Activated CD8-positive, alpha-beta memory T cell treated with anti-CD3 and anti-CD28 coated beads for 48 hours (primary cell): ENCODE results near the gene CAMK2N2.

ENCODE experiments used
- DNase-seq, 3 experiments: peaks; one replicate each; pipeline ENCODE4 v3.0.0-alpha.2; 2020; ENCODE audit warnings: low read depth in 2 of 3, low spot score in 2 of 3

CAMK2N2 gene

DNA sequence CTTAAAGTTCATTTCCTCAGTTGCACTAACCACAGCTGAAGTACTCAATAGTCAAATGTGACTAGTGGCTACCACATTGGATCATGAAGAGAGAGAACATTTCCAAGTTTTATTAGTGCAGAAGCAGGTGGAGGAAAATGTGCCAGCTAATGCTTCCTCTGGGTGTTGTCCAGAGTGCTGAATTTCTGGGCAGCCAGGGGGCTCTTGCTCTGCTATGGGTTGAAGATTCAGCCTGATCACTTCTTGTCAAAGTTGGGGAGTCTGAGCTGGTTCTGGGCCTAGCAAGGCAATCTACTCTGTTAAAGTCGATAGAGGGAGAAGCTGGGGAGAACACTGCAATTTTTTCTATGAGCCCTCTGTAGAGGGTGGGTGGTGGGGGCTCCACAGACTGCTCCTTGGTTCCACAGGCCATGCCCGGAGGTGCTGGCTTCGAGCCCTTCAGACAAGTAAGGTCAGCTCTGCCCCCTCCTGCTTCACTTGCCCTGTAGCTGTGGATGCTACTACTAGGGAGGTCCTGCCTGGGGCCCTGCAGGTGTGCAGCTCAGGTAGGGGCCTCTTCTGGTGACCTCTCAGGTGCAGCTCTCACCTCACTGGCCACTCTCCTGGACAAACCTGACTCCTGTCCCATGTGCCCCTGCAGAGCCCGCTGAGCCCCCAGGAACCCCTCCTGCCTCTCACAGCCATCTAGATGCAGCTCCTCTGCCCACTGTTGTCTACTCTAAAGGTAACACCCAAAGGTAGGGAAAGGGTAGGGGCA lies 20.8 kb downstream of the CAMK2N2 start:
- no peak for DNase-seq

DNA sequence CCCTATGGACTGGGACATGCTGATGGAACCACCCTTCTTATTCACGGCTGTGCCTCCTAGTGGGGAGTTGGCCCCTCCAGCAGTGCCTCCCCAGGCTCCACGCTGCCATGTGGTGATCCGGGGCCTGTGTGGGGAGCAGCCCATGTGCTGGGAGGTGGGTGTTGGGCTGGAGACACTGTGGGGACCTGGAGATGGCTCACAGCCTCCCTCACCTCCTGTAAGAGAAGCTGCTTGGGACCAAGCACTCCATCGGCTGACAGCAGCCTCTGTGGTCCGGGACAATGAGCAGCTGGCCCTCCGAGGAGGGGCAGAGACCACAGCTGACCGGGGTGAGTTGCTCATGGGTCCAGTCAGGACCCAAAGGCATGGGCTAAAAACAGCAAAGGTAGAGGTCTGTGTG lies 21.6 kb downstream of the CAMK2N2 start:
- no peak for DNase-seq

DNA sequence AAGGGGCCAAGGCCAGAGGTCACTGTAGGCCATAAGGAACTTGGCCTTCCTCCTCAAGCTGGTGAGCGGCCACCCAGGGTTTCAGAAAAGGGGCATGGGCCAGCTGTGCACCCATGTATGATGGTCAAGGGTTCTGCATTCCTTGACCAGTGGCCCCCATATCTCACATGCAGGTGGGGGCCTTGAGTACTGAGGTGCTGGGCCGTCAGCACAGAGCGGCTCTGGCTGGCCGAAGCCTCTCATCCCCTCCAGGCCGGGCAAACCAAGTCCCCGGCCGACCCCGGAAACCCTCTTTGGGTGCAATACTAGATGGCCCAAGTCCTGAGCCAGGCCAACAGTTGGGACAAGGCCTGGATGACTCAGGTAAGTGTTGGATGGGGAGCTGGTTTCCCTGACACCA lies 22.1 kb downstream of the CAMK2N2 start:
- no peak for DNase-seq

DNA sequence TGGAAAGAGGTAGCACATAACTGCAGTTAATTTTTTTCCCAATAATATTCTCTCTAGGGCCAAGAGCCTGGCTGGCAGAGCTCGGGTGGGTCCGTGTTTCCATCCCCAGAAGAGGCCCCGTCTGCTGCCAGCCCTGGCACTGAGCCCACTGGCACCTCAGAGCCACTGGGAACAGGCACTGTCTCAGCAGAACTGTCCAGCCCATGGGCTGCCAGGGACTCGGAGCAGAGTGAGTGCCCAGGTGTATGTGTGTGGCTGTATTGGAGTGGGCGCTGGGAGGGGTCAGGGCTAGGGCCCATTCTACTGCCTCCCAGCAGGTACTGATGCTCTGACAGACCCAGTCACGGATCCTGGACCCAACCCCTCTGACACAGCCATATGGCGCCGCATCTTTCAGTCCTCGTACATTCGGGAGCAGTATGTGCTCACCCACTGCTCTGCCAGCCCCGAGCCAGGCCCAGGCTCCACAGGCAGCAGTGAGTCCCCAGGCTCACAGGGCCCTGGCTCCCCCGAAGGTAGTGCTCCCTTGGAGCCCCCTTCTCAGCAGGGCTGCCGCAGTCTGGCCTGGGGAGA lies 23.0 kb downstream of the CAMK2N2 start:
- no peak for DNase-seq

DNA sequence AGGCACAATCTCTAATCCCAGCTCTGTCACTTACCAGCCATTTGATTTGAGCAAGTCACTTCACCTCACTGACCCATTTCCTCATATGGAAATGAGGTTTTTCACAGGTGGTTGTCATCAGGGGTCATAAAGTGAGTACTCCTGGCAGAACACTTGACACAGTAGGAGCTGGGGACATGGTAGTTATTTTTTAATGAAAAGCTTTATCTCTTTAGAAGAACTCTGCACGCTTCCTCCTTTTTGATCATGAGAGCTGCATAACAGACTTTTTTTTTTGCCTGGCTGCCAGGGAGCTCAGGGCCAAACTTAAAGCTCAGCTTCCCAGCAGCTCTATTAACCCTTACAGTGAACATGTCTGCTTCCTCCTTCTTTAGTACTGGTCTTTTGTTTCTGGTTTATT lies 23.5 kb downstream of the CAMK2N2 start:
- no peak for DNase-seq

DNA sequence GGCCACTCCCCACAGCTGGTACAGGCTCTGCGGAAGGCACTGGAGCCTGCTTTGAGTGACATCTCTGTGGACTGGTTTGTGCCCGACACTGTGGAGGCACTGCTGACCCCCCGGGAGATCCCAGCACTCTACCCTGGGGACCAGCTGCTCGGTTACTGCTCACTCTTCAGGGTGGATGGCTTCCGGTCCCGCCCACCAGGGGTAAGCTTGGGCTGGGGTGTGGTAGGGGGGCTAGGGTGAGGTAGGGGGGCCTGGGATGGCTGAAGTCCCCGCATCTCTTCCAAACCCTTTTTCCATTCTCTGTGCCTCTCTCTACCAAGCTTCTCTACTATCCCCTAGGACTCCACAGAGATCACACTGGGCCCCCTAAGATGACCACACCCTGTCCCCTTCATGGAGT lies 24.1 kb downstream of the CAMK2N2 start:
- DNase-seq: no peak

DNA sequence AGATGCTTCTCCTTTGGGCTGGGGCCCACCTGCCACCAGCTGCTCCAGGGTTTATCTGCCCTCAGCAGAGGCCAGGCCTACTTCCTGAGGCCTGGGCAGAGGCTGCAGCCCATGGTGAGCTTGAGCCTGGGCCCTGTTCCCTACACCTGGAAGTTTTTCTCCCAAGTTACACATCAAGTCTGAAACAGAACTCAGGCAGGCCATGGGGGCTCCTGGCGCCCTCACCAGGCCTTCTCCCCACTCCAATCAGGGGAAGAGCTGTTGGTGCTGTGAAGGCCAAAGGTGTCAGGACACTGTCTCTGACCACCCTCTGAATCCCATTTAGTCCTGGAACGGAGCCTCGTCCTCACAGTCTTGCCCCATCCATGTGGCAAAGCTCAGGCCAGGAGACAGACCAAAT lies 24.7 kb downstream of the CAMK2N2 start:
- no peak for DNase-seq

DNA sequence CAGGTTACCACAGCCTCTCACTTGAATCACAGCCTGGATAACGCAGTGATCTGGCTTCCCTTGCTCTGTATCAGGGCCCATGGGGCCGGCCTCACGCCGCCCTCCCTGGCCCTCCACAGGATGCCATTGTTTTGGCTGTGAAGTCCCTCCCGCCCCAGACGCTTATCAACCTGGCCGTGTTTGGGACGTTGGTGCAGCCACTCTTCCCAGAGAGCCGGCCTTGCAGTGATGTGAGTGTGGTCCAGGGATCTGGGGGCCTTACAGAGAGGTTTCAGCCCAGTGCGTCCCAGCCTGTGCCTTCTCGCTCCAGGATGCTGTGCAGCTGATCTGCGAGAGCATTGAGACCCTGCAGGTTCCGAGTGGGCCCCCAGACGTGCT lies 25.3 kb downstream of the CAMK2N2 start:
- DNase-seq: no peak

DNA sequence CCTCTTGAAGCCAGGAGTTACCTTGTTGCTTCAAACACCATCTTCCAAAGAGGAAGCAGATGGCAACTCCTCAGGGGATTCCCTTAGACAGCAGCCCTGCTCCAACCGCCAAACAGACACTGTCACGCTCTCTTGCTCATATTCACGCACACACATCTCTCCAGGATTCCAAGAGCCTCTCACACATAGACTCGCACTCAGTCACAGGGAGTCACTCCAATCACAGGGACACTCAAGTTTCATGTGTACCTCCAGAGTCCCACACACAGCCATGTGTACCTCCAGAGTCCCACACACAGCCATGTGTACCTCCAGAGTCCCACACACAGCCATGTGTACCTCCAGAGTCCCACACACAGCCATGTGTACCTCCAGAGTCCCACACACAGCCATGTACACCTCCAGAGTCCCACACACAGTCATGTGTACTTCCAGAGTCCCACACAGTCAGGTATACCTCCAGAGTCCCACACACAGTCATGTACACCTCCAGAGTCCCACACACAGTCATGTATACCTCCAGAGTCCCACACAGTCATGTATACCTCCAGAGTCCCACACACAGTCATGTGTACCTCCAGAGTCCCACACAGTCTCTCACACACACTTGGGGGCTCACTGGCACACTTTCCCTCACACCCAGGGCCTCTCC lies 25.8 kb downstream of the CAMK2N2 start:
- DNase-seq: no peak

DNA sequence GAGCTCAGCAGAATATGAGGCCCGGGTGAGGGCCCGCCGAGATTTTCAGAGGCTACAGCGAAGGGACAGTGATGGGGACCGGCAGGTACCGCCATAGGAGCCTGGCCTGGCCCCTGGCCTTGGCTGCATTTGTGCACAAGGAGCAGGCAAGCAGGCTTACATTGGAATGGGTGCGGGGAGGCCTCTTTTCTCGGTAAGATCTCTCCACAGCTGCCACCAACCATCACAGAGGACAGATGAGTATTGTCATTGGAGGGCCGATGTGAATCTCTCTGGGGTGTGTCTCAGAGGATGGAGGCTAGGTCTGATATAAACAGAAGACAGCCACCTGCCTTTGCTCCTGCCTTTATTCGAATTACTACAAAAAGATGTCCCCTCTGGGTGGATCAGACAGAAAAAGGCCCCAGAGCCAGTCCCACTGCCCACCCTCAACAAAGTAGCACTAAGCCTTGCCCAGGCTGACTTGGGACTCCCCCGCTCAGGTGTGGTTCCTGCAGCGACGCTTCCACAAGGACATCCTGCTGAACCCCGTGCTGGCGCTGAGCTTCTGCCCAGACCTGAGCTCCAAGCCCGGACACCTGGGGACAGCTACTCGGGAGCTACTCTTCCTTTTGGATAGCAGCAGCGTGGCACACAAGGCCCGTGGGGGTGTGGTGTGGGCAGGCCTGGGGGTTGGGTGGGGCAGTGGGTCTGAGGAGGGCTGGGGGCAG lies 26.5 kb downstream of the CAMK2N2 start:
- no peak for DNase-seq

DNA sequence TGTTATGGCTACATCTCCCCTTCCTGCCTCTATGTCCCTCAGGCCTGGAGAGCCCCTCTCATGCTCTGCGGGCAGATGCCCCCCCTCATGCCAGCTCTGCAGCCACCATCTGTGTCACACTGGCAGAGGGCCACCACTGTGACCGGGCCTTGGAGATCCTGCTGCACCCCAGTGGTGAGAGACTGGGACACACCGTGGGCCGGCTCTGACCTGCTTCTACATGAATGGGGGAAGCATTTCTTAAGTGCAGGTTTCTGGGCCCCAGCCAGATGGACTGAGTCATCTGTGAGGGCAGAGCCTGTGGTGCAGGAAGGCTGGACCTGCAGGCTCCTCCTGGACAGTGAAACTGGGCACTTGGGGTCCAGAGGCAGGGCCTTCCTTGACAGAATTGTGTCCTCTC lies 27.1 kb downstream of the CAMK2N2 start:
- no peak for DNase-seq

DNA sequence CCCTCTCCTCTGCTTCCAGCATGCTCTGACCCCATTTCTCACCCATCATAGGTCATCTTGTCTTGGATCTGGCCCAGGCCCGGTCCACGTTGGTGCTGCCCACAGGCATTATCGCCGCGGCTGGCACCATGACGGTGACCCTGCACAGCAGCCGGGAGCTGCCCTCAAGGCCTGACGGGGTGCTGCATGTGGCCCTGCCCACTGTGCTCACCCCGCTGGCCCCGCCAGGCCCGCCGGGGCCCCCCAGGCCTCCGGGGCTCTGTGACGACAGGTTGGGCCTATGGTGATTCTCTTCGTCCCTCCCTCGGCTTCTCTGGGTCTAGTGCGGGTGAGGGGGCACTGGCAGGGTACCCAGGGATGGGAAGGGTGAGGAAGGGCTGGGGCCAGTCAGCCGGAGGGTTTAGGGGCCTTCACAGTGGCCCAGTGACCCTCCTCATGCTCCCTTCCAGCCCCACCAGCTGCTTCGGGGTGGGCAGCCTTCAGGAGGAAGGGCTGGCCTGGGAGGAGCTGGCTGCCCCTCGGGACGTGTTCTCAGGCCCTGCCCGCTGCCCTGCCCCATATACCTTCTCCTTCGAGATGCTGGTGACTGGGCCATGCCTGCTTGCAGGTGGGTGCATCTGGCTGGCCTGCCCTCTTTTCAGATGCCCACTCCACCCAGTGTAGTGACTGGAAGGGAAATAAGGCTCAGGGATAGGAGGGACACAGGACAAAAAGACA lies 28.1 kb downstream of the CAMK2N2 start:
- DNase-seq: no peak

DNA sequence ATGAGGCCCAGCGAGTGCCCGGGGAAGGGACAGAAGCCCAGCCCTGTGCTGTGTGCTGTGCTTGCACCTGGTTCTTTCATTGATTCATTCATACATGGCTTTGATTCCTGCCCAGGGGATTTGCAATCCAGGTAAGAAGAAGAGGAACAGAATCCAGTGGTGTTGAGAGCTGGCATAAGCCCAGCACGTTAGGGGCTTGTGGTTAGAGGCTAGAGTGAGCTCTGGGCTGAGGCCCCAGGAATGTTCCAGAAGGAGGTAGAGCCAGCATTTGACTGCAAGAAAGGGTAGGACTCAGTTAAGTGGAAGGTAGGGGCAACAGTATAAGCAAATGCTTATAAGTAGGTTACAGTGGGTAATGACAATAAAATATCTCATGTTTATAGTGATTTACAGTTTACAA lies 29.7 kb downstream of the CAMK2N2 start:
- no peak for DNase-seq

DNA sequence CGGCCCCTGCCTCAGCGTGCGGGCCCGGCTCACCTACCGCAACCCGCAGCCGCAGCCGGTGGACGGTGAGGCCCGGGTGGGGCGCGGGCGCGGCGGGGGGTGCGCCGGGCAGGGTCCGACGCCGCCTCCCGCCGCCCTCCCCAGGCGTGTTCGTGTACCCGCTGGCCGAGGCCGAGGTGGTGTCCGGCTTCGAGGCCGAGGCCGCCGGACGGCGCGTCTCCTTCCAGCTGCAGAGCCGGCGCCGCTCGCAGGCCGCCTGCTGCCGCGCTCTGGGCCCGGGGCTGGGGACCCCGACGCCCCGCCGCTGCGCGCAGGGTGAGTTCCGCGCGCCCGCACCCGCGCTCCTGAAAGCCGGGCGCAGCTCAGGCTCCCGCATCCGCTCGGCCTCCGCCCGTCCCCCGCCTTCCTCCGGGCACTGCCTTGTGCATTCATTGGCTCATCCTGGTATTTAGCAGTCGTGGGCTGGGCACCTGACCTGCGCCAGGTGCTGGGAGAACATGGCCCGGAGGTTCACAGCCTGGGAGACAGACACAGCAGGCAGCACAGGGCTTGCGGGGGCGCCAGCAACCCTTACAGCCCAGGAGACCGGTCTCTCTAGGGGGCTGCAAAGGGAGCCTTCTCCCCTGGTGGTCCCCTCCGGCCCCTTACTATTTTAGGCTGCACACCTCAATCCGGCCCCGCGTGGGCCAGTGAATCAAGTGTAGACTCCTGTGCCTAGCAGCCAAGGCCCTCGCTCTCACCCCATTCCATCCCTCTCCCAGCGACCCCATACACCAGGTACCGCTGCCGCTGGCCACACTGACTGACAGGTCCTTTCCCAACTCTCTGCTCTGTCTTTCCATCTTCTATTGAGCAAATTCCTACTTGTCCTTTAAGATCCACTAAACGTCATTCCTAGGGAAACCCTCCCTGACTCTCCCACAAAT lies 30.5 kb downstream of the CAMK2N2 start:
- no peak for DNase-seq

DNA sequence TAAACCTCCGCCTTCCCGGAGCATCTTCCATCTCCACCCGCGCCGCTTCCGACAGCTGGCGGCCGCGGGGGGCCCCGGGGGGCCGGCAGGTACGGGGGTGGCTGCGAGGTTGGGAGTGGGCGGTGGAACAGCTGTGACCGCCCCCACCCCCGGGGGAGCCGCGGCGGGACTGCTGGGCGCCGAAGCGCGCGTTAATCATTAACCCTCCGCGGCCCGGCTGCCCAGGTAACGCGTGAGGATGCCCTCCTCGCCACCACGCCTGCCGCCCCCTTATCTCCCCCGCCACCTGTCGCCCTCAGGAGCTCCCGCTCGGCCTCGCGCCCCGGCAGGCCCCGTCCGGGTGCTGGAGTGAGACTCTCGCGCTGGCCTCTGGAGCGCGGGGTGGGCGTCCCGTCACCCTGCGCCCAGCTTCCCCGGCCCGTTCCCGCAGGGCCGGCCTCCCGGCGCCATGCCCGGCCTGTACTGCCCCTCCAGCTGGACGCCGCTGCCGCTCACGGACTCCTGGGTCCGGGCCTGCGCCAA lies 31.2 kb downstream of the CAMK2N2 start:
- DNase-seq: no peak

DNA sequence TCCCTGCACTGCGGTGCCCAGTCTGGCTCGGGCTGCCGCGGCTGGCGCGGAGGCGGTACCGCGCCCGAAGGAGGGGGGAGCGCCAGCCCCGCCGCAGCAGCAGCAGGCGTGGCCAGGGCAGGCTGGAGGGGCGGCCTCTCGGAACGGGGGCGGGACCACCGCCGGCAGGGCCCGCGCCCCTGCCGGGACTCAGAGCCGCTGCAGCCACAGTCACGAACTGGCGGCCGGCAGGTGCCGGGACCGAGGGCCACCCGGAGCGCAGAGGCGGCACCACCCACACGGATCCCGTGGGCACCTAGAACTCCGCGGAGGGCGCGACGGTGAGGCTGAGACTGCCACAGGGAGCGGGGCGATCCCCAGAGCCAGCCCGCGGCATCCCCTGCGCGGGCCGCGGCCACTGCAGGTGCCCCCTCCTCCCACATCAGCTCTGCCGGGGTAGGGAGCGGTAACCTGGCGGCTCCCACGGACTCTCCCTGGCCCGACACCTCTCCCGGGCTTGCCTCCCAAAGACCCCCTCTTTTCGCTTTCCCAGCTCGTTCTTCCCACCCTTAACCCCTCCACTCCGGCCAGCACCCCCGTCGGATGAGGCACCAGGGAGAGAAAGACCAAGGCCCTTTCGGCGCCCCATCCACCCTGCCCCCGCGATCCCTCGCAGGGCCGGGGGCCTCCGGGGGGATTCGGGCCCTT lies 31.8 kb downstream of the CAMK2N2 start, which contains the start of gene VWA5B2:
Gene VWA5B2, plus strand, starts transcription at position 192 of the 687 bp plus-strand sequence. CDS start 944 bp downstream, outside the sequence.
- peak in 2 of 3 experiments; percentile 38 to 63 for DNase-seq

DNA sequence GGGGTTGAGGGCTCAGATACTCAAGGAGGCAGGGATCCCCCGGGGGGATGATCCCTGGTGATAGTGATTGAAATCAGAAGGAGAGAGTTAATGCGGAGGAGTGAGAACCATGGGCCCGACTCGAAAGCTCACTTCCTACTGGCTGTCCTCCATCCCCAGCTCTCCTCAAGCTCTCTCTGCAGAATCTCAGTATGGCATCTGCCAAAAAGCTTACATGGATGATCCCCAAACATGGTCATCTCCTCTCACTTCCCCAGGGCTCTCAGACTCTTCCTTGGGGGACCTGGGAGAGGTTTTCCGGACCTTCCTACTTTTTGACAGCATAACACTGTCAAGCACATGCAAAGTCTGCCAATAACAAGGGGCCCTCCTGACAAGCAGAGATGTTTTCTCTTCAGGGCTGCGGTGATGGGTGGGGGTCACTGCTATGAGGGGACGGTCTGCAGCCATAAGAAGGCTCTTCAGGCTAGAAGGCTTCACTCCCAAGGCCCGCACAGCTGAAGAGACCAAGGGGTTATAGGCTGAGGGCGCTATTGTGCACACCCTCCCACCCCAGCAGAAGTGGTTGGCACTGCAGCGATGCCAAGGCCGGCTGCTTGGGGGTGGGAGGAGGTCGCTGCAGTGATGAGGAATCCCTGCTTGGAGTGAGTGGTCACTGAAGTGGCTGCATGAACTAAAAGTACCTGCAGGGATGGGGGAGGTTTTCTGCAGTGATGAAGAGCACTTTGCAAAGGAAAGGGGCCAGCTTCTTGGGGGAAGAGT lies 32.8 kb downstream of the CAMK2N2 start:
- no peak for DNase-seq

DNA sequence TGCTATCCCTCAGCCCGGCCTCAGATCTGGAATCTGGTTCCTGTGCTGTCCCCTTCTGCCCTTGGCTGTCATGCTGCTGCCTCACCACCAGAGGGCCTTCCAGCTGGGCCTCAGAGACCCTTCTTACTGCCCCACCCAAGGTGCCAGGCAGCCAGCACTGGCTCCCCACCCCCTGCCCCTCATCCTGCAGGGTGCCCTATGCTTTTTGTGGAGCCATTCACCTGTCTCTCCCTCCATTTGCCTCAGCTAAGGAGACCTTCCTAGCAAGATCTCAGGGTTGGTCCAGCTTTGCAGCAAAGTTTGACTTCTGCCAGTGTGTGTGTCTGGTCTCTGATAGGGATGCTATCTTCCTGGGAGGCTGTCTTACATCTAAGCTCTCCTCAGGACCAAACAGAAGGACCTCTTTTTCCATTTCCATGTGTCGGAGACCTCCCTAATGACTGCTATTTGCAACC lies 33.8 kb downstream of the CAMK2N2 start:
- DNase-seq: peak in 1 of 3 experiments; percentile 36
